Neural cell (in vitro differentiated cells): Measurements from ENCODE around the gene NET1.

ENCODE experiments used
- EZH2 ChIP-seq: fragments of 200-600, 300-800 bp; shearing (Covaris generic), sonication (generic); IDR thresholded peaks from 2 replicates; pipeline ENCODE4 v1.6.1; 2014; ENCODE audit warnings: antibody characterized with exemption, low read length, borderline replicate concordance, mild to moderate bottlenecking; ENCODE audit not compliant: insufficient read depth, poor library complexity, severe bottlenecking
- RAD21 ChIP-seq: fragments of 450-650 bp; conservative IDR thresholded peaks from 2 replicates; pipeline ENCODE4 v1.6.1; 2014; ENCODE audit warnings: antibody characterized with exemption, mild to moderate bottlenecking, moderate library complexity
- TF ChIP-seq, protein P1 (sequence below): fragments of 450-650 bp; IDR thresholded peaks from 2 replicates; pipeline ENCODE4 v1.5.1; 2014; ENCODE audit warnings: antibody characterized with exemption, mild to moderate bottlenecking, moderate library complexity; ENCODE audit not compliant: poor library complexity, severe bottlenecking

DNA sequence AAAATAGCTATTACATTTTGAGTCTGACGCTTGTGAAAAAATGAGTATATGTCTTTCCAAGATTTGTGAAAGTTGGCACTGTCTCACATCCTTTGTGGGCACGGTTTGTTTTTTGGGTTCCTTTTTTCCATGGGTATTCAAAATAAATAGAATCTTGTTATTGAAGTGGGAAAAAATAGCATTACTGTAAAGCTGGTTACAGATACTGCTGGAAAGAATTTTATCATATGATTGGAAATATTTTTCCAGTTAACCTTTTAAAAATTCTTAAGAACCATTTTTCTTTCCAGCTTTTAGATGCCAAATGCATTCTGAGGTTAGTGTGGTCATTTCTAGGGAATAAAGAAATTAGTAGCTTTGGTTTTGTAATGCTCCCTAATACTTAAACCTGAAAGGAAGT is 11.4 kb downstream of the NET1 start:
- TF ChIP-seq, protein P1, sequence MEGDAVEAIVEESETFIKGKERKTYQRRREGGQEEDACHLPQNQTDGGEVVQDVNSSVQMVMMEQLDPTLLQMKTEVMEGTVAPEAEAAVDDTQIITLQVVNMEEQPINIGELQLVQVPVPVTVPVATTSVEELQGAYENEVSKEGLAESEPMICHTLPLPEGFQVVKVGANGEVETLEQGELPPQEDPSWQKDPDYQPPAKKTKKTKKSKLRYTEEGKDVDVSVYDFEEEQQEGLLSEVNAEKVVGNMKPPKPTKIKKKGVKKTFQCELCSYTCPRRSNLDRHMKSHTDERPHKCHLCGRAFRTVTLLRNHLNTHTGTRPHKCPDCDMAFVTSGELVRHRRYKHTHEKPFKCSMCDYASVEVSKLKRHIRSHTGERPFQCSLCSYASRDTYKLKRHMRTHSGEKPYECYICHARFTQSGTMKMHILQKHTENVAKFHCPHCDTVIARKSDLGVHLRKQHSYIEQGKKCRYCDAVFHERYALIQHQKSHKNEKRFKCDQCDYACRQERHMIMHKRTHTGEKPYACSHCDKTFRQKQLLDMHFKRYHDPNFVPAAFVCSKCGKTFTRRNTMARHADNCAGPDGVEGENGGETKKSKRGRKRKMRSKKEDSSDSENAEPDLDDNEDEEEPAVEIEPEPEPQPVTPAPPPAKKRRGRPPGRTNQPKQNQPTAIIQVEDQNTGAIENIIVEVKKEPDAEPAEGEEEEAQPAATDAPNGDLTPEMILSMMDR, result no peak
- TF ChIP-seq RAD21, result no peak
- TF ChIP-seq EZH2, result no peak
